ENCODE measurements around the gene EFTUD2. TPM values are rescaled to one million over a fixed set of nuclear protein-coding genes. Genes with fewer than 3 reads are reported as not detected.

EFTUD2 gene
- total and polyA plus RNA-seq, 4 donors: 19.8 to 84.3 (median 33.3) TPM

DNA sequence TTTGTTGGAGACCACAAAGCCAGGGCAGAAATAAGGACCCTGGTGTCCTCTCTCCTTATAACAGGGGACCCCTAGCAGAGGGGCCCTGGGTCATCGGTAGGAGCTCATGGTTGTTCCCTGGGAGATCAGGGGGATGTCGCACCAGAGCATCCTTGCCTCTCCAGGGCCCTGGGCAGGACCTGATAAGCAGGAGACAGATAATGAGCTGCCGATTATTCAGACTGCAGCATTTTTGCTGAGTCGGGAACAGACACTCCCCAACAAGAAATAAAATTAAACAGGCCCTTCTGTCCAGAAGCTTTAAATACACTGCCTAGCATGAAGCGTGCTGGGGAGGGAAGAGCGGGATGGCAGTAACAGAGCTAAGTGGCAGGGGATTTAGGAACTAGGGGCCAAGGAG, 31.4 kb upstream of the EFTUD2 start (continued):
- TF ChIP-seq, protein P1, sequence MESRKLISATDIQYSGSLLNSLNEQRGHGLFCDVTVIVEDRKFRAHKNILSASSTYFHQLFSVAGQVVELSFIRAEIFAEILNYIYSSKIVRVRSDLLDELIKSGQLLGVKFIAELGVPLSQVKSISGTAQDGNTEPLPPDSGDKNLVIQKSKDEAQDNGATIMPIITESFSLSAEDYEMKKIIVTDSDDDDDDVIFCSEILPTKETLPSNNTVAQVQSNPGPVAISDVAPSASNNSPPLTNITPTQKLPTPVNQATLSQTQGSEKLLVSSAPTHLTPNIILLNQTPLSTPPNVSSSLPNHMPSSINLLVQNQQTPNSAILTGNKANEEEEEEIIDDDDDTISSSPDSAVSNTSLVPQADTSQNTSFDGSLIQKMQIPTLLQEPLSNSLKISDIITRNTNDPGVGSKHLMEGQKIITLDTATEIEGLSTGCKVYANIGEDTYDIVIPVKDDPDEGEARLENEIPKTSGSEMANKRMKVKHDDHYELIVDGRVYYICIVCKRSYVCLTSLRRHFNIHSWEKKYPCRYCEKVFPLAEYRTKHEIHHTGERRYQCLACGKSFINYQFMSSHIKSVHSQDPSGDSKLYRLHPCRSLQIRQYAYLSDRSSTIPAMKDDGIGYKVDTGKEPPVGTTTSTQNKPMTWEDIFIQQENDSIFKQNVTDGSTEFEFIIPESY (IDR thresholded peaks at IDR 0.05): no peak
- TF ChIP-seq RXRA (IDR thresholded peaks at IDR 0.05) (no peak), SP1 (IDR thresholded peaks at IDR 0.05) (no peak), GABPA (IDR thresholded peaks at IDR 0.05 in 1 of 2, conservative IDR thresholded peaks at IDR 0.05 in 1 of 2) (no peak)
- TF ChIP-seq, protein P2, sequence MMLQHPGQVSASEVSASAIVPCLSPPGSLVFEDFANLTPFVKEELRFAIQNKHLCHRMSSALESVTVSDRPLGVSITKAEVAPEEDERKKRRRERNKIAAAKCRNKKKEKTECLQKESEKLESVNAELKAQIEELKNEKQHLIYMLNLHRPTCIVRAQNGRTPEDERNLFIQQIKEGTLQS (IDR thresholded peaks at IDR 0.05): no peak

DNA sequence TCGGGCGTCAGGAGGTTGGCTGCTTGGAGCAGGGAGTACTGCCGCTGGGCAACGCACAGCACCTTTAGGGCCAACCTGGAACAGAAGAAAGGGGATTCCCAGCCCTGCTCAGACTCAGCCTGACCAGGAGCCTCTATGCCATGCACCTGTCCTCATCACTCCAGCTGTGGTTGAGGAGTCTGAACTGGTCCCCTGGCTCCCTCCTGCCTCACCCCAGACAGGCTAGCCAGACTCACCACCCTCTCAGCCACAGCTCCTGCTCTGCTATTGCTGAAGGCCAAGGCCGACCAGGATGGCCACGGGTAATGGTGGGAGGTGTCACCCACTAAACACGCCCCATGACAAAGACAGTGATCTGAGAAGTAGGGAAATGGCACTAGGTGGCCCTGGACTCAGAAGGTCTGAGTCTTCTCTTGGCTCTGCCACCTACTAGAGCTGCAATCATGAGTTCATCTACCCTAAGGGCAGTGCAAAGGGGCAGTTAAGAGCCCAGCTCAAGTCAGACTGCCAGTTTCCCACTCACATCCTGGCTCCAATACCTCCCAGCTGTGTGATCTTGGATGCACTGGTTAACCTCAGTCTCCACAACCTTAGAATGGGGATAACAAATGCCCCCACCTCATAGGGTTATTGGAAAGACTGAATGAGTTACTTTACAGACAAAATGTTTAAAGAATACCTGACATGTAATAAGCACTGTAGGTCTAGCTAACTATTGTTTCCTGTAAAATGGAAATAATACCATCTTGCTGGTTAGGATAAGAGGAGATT, 29.9 kb upstream of the EFTUD2 start:
- Histone ChIP-seq H3K9ac (ENCODE audit: low read depth in 1 of 2, low read length in 2 of 2) (no peak overlapping the region), H3K27me3 (ENCODE audit: control insufficient read depth in 4 of 4, insufficient read depth in 4 of 4, low read length in 3 of 4) (no peaks in the 10 kb centered on the region), H3K27ac (ENCODE audit: low read depth in 1 of 2, low read length in 2 of 2) (no peak overlapping the region), H3K4me3 (ENCODE audit: low read depth in 1 of 3, low read length in 3 of 3) (no peak overlapping the region), H3K4me1 (ENCODE audit: control insufficient read depth in 4 of 4, insufficient read depth in 4 of 4, low read length in 3 of 4) (no peaks in the 10 kb centered on the region), H3K36me3 (ENCODE audit: control insufficient read depth in 4 of 4, insufficient read depth in 3 of 4, low read depth in 1 of 4, low read length in 3 of 4) (no peaks in the 10 kb centered on the region), H3K9me3 (ENCODE audit: control insufficient read depth in 4 of 4, low read length in 3 of 4) (no peaks in the 10 kb centered on the region)
- no peak for DNase-seq (ENCODE audit: low spot score)
- 95% methylated on average over 7 of the region's 7 CpGs for WGBS
- TF ChIP-seq, protein P3, sequence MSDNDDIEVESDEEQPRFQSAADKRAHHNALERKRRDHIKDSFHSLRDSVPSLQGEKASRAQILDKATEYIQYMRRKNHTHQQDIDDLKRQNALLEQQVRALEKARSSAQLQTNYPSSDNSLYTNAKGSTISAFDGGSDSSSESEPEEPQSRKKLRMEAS (IDR thresholded peaks at IDR 0.05): no peak
- TF ChIP-seq HNF4G (IDR thresholded peaks at IDR 0.05) (no peak), FOXA2 (IDR thresholded peaks at IDR 0.05) (no peak), YY1 (IDR thresholded peaks at IDR 0.05) (no peak), EGR1 (IDR thresholded peaks at IDR 0.05; ENCODE audit: low read depth in 2 of 2) (no peak), FOXA1 (IDR thresholded peaks at IDR 0.05) (no peak), RXRA (IDR thresholded peaks at IDR 0.05) (no peak), TAF1 (conservative IDR thresholded peaks at IDR 0.05) (no peak), JUND (IDR thresholded peaks at IDR 0.05) (no peak), HNF4A (conservative IDR thresholded peaks at IDR 0.05) (no peak), GABPA (IDR thresholded peaks at IDR 0.05 in 1 of 2, conservative IDR thresholded peaks at IDR 0.05 in 1 of 2) (no peak), RAD21 (IDR thresholded peaks at IDR 0.05) (no peak), NR2F2 (IDR thresholded peaks at IDR 0.05) (no peak), SP1 (IDR thresholded peaks at IDR 0.05) (no peak)
- TF ChIP-seq, protein P2 (IDR thresholded peaks at IDR 0.05): no peak
- TF ChIP-seq, protein P1 (IDR thresholded peaks at IDR 0.05): no peak
- TF ChIP-seq, protein P4, sequence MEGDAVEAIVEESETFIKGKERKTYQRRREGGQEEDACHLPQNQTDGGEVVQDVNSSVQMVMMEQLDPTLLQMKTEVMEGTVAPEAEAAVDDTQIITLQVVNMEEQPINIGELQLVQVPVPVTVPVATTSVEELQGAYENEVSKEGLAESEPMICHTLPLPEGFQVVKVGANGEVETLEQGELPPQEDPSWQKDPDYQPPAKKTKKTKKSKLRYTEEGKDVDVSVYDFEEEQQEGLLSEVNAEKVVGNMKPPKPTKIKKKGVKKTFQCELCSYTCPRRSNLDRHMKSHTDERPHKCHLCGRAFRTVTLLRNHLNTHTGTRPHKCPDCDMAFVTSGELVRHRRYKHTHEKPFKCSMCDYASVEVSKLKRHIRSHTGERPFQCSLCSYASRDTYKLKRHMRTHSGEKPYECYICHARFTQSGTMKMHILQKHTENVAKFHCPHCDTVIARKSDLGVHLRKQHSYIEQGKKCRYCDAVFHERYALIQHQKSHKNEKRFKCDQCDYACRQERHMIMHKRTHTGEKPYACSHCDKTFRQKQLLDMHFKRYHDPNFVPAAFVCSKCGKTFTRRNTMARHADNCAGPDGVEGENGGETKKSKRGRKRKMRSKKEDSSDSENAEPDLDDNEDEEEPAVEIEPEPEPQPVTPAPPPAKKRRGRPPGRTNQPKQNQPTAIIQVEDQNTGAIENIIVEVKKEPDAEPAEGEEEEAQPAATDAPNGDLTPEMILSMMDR (IDR thresholded peaks at IDR 0.05; ENCODE audit: low read depth, low read length, missing input control): no peak
- TF ChIP-seq, protein P5, sequence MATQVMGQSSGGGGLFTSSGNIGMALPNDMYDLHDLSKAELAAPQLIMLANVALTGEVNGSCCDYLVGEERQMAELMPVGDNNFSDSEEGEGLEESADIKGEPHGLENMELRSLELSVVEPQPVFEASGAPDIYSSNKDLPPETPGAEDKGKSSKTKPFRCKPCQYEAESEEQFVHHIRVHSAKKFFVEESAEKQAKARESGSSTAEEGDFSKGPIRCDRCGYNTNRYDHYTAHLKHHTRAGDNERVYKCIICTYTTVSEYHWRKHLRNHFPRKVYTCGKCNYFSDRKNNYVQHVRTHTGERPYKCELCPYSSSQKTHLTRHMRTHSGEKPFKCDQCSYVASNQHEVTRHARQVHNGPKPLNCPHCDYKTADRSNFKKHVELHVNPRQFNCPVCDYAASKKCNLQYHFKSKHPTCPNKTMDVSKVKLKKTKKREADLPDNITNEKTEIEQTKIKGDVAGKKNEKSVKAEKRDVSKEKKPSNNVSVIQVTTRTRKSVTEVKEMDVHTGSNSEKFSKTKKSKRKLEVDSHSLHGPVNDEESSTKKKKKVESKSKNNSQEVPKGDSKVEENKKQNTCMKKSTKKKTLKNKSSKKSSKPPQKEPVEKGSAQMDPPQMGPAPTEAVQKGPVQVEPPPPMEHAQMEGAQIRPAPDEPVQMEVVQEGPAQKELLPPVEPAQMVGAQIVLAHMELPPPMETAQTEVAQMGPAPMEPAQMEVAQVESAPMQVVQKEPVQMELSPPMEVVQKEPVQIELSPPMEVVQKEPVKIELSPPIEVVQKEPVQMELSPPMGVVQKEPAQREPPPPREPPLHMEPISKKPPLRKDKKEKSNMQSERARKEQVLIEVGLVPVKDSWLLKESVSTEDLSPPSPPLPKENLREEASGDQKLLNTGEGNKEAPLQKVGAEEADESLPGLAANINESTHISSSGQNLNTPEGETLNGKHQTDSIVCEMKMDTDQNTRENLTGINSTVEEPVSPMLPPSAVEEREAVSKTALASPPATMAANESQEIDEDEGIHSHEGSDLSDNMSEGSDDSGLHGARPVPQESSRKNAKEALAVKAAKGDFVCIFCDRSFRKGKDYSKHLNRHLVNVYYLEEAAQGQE (IDR thresholded peaks at IDR 0.05): no peak

All from liver (tissue), 9 donors.